Hematopoietic multipotent progenitor cell treated with erythropoietin and hydrocortisone succinate and interleukin-3 and kit ligand, for 4 days (in vitro differentiated cells): ENCODE results near the gene SCGN.

Source experiments
- DNase-seq: peaks from one replicate; pipeline ENCODE4 v3.0.0-alpha.2; 2015

The SCGN gene

DNA sequence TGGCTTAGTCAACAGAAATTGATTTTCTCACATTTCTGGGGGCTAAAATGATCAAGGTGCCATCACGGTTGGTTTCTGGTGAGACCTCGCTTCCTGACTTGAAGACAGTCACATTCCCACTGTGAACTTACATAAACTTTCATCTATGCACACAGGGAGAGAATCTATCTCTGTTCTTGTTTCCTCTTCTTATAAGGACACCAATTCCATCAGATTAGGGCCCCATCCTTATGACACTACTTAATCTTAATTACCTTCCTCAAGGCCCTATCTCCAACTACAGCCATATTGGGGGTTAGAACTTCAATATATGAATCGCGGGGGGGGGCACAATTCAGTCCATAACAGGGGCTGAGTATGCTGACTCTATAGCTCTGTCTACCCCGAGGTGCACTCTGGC lies 10.6 kb upstream of the SCGN start:
- no peak for DNase-seq

DNA sequence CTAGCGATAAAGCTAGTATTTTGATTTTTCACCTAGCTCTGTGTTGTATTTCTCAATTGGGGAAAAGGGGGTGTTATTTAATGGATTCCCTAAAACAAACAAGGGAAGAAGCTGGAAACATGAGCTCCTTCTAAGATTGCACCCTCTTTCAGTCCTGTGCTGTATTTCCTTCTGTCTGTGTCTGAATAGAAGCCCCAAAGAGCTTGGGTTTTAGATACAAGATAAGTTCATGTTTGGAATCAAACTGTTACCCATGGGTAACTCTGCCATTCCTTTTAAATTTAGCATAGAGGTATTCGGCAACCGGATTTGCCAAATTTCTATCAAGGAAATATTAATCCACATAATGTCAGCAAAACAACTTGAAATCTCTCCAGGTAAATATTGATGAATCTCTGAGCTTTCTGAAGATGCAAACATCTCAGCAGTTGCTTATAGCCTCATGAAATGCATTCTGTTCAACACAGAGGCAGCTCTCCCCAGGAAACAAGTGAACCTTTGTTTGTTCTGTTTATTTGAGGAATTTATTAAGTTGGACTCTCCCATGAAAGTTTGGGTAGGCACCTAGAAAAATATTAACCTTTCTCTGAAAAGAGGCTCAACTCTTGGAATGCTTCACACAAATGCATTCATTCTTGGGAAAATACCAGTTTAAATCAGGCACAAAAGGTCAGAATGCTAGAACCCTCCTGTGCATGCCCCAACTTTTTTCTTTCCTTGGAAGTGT lies 9.9 kb upstream of the SCGN start:
- DNase-seq = no peak

DNA sequence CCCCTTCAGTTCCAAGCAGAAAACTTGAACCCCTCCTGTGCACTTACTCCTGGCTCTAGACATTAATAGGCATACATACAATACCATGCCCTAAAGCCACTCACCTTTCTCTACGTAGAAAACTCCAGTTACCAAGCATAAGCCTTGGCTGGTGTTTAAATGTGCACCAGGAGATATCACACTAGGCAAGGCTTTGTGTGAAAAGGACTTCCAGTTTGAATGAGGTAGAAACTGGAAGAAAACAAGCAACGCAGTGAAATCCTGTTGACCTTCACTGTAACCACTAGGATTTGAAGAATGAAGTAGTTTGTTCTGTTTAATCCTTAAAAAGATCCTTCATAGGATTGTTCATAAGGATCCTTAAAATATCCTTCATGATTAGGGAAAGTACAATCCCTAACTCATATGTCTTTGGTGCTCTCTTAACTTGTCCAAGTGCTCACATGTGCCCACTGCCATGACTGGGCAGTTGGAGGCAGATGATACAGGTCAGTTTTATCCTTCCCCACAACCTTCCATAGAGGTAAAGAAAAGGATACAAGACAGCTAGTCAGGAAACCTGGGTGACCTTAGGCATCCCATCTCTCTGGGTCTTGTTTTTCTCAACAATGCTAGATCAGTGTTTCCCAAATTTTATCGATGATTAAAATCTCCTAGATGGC lies 9.2 kb upstream of the SCGN start:
- no peak for DNase-seq

DNA sequence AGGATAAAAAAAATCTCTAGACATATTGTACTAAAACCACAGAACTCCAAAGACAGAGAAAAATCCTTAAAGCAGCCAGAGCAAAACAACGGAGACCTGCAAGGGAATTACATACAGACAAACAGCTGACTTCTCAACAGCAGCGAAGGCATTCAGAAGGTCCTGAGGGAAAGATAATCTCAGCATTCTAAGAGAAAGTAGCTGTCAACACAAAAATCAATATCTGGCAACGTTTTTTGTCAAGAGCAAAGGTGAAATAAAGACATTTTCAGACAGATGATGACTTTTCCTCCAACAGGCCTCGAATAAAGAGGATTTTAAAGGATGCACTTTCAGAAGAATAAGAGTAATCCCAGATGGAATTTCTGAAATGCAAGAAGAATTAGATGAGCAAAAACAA lies 6.1 kb upstream of the SCGN start:
- DNase-seq = no peak

DNA sequence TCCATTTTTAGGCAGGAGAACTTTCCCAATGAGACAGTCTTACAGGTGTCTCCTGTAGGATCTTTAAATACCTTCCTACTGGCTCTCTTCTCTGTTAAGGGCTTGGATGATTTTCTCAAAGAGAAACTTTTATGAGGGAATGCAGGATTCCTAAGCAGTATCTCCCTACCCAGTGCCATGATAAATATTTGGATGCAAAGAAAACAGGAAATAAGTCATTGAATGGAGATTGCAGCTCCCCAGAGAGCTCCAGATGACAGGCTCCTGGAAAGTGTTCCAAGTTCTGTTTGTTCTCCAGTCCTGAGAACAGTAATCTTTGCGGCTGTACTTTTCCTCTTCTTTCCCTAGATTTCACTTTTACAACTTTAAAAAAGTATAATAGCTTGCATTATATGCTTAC lies 2.4 kb upstream of the SCGN start:
- DNase-seq = no peak

DNA sequence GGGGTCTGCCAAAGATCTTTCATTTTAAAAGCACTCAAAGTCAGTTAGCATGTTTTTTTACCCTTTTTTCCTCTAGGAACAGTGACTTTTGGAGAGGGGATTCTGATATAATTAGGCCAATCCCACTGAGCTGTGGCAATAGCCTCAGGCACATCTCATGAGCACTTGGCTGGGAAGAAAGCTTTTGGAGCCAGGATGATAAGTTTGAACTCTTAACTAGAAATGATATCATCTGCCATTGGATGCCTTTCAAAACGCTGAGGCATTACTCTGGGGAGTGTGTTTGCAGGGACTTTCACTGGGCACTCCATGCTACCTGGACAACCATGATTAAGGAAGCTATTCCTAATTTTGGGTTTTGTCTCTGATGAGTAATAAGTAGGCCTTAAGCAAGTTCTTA lies 3.7 kb downstream of the SCGN start:
- no peak for DNase-seq

DNA sequence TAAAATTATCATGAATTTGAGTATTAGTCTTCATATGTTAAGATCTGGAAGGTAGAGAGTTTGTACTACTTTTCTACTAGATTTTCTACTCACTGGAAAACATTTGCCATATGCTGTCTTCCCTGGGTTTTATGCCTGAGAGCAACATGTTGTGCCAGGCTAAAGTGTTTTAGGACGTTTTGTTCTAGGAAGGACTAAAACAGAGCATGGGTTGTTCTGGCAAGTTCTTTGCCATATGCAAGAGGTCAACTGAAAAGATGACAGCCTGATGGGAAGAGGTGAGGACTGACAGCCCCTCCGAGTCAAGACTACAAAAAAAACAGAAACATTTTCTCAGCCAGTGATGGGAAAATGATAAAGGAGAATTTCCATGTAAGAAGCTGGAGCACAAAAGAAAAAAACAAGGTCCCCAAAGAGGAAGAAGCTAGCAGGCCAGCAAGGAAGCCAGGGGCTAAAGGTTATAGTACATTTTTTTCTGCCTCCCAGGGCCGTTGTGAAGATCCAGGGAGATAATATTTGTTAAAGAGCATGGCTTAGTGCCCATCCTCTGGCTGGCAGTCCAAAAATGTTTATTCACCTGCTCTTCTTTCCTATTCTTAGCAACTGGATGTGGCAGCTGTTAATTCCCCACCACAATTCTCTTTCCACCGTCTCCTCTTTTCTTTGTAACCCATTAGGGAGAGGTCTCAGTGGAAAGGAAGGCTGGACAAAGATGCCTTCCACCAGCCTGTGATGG lies 7.8 kb downstream of the SCGN start:
- DNase-seq = no peak

DNA sequence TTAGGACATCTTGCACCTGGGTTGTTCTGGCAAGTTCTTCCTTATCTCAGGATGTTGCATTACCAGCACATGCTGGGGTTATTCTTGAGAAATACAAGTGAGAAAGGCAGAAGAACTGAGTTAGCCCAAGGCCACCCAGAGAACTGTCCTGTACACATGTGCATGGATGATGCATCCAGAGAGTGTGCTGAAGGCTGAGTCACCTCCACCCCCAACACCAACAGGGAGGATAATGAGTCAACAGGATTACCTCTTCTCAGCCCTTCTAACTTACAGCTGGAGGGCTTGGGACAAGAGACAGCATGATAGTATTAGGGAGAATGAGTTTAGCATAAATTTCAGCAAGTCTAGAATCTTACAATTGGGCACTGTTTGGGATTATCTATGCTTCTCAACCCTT lies 8.5 kb downstream of the SCGN start:
- DNase-seq = peak; percentile 10

DNA sequence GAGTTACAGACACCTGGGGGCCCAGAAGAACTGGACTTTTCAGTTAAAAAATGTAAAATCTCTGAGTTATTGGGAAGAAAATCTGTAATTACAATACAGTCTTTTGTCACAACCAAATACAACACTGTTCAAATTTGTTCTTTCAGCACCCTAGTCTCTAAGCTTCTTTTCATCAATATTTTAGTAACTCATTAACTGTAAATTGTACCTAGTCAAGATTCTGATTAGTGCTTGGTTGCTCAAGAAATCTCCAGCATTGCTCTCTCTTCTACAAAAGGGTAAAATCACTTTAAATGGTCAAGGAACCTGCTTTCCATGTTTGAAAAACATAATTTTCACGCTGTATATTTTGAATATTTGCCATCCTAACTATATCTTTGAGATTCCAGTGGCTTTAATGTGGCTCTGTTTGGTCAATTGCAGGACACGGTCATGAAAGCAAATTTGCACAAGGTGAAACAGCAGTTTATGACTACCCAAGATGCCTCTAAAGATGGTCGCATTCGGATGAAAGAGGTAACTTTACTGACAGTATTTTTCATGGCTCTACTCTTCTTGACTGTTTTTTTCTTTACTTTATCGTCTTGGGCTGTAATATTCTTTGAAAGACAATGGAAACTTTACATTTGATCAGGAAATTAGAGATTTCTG lies 9.2 kb downstream of the SCGN start:
- DNase-seq = no peak

DNA sequence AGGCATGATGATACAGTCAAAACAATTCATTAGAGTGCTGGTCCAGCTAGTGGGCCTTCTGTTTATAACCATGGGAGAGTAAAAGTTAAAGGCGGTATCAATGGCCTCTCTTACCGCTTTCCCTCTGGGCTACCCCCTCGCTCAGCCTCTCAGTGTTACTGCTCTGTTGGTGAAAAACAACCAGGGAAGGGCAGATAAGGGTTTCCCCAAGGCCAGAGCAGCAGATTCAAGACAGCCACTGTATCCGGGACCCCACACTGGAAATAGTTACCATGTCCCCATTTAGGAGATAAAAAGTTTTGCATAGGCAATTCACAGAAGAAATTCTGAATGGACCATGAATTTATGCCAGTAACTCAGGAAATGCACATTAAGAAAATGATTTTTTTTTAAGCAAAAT lies 13.4 kb downstream of the SCGN start:
- peak; percentile 22 for DNase-seq

DNA sequence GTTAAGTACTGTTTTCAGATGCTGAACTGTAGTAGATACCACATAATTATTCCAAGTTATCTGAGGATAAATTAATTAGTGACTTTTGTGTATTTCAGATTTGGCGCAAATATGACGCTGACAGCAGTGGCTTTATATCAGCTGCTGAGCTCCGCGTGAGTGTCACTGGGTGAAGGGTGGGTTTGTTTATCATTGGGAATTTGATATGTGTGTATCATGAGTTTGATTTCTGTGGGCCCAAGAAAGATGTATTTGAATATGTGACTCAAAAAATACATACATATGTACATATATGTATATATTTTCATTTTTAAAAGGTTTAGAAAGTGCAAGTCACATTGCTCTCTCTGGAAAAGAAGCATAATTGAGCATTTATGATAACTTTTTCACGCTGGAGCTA lies 17.4 kb downstream of the SCGN start:
- no peak for DNase-seq

DNA sequence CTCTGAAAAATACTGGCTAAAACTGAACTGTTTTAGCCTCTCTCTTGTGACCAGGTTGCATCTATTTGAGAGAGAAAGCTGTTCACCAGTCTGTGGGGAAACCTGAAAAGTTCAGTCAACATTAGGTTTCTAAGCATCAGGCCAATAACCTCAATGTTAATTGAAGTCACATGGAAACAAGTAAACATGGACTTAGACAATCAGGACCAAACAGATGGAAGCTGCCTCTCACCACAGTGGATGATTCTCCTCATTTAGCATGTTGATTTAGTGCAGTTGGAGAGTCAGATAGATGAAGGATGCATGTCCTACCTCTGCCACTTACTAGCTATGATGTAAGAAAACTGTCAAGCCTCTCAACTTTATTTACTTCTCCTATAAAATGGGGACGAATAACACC lies 18.2 kb downstream of the SCGN start:
- DNase-seq = no peak

DNA sequence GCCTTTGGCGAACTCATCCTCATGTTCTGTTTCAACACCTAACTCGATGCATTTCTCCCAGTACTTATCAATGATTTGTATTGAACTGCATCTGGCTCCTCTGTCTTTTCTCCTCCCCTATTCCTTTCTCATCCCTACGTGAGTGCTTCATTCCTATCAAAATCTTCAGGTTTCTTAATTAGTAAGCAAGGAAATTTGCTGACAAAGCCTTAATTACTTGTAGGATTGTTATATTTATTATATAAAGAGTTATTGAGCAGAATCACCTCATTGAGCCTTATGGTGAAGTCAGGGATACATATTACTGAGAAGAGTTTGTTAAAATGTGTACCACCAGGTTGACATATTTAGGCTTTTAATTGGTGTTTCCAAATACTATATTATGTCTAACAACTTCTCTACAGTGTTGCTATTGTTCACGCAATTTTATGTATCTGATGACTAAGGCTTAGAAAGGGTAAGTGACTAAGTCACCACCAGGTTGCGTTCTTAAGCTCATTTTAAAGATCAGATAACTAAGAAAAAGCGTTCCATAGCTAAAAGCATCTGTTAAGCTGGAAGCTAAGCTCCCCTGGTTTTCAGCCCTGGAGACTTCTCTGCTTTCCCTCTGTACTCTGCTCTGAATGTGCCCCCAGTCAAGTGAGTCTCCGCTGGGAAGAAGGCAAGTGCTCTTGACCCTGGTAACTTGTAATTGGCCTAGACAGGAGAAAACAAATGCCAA lies 18.9 kb downstream of the SCGN start:
- peak; percentile 12 for DNase-seq

DNA sequence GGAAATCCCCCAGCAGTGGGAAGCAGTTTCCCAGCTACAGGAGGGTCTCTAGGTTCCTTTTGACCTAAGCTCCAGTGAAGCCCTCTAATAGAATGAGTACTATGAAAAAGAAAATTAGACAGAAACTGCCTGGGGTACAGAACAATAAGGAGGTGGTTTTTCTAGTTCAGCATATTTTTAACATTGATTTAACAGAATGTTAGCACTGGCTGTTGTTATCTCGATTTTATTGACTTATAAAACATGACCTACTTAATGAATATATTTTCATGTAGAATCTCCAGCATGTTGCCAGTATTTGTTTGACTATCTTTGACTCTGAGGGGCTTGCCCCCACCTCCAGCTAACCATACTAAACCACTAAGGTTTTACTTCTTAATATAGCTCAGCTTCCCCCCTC lies 19.6 kb downstream of the SCGN start:
- no peak for DNase-seq

DNA sequence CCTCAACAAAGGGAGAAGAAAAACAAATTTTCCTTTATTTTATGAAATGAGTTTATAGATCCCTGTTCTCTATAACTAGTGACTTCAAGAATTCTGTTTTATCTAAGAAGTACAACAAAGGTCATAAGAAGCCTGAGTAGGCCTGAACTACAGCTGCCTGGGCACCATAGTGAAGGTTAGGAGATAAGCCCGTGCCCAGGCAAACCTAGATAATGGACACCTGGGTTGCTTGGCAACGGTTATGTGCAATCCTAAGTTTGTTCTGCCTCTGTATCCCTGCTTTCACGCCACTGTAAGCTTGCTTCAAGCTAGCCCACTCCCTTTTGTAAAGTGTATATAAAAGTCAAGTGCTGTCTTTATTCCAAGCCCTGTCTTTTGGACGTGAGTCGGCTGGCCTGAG lies 23.2 kb downstream of the SCGN start:
- peak; percentile 42 for DNase-seq

DNA sequence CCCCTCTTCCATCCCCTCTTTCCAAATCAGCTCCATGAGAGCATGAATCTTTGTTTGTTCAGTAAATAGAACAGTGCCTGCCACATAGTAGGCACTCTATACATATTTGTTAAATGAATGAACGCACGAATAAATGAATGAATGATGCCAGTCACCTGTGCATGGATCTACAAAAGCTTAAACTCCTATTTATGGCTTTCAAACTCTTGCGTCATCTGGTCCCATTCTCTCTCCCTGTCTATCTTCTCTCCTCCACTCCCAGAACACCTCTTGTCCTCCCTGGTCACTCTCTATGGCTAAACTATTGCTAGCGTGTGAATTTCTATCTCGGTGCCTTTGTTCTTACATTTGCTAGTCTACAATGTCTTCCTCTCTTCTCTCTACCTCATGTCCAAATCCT lies 24.8 kb downstream of the SCGN start:
- no peak for DNase-seq

DNA sequence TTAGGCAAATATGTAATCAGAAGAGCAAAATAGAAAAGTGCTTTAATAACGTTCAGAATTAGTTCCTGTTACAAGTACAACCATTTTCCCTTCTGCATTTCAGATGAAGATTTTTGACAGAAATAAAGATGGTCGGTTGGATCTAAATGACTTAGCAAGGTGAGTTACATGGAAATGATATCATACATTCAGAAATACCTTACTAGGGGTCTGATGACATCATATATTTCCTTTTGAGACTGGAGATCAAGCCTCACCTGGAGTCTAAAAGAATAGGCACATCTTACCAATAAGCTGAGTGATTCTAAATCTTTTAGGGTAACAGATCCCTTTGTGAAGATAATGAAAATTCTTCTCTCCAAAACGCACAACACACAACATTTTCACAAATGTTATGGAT lies 29.8 kb downstream of the SCGN start:
- DNase-seq = no peak

DNA sequence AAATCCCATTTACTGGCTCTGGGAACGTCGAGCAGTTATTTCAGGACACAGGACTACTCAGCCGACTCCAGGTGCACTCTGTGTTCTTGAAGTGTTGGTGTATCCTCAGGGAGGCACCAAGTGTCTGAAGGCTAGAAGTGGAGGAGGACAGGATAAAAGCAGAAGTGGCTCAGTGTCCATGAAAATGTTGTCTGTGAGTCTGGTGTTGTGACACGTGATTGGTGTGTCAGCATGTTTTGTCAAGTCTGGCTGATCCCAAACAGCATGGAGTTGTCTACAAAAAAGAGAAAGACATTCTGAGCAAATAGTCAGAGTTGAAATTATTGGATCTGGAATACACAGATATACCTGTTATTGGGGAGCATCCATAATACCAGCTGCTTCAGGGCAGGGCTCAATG lies 30.3 kb downstream of the SCGN start:
- DNase-seq = peak; percentile 17

DNA sequence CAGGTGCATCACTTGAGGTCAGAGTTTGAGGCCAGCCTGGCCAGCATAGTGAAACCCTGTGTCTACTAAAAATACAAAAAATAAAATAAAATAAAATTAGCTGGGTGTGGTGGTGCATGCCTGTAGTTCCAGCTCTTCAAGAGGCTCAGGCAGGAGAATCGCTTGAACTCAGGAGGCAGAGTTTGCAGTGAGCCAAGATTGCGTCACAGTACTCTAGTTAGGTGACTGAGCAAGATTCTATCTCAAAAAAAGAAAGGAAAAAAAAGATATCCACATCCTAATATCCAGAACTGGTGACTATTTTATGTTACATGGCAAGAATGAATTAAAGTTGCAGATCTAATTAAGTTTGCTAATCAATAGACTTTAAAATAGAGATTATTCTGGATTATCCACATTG lies 32.5 kb downstream of the SCGN start:
- DNase-seq = no peak

DNA sequence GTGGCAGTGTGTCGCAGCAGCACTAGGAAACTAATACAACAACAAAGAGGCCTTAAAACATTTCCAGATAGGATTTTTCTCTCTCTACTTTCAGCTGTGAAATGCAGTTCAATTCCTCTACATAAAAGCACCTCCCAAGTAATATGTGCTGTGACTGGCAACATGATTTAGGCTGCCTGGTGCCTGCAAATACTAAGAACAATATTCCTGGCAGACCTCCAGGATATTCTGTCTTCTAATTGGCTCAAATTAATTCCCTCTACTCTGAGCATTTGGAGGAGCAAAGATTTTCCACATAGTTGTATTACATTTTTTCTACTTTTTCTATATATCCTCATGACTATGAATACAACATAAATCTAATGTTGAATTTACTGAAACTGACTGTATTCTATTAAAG lies 33.2 kb downstream of the SCGN start:
- DNase-seq = no peak

DNA sequence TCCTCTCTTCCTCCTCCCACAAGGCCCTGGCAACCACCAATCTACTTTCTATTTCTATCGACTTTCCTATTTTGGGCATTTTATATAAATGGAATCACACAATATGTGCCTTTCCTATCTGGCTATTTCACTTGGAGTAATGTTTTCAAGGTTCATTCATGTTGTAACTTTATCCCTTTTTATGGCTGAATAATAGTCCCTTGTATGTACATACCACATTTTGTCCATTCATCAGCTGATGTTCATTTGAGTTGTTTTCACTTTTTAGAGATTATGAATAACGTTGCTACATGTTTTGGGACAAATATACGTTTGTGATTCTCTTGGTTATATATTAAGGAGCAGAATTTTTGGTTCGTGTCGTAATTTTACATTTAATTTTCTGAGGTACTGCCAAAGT lies 33.9 kb downstream of the SCGN start:
- DNase-seq = no peak

DNA sequence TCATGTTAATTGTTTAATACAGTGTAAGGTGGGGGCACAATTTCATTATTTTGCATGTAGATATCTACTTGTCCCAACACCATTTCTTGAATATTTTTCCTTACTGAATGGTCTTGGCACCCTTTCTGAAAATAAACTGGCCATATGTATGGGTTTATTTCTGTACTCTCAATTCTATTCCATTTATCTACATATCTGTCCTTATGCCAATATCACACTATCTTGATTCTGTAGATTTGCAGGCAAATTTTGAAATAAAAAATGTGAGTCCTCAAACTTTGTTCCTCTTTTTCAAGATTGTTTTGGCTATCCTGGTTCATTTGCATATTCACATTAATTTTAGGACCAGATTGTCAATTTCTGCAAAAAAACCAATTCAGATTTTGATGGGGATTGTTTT lies 34.8 kb downstream of the SCGN start:
- peak; percentile 22 for DNase-seq

DNA sequence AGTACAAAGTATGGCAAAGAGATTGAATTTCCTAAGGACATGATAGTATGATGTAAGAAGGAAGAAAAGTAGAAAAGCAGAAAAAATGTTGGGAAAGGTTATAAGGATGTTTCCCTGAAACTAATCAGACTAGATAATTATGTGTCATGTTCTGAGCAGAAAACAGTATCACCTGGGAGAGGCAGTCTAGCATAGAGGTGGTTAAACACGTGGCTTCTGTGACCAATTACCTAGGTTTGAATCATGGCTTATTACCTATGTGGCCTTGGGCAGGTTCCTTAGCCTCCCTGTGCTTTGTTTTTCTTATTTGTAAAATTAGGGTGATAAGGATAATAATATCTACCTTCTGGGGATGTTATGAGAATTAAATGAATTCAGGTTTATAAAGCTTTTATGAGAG lies 38.0 kb downstream of the SCGN start:
- DNase-seq = no peak
